ENCODE results near the gene PICK1. TPM values are rescaled to one million over a fixed set of nuclear protein-coding genes. Genes with fewer than 3 reads are reported as not detected.
A peak's percentile ranks its signal among the peaks of the same experiment; 100 is the strongest.

PICK1 gene
- total and polyA plus RNA-seq, 2 donors from 2014 or later: 28.4 to 43.4 TPM

GRCh38 chr22:38029901-38030300 lies 27.3 kb upstream of the PICK1 start:
- H3K27me3 ChIP-seq (ENCODE audit: control insufficient read depth, insufficient read depth, low read length): no peaks in the 10 kb centered on the region
- H3K4me3 ChIP-seq (ENCODE audit: low read length in 3 of 3): no peak overlapping the region
- intact Hi-C loops (cut with DNase I): no loop called here
- peak in 2 of 5 donors; percentile 15 to 16 for DNase-seq
- TF ChIP-seq CTCF (IDR thresholded peaks at IDR 0.05; ENCODE audit: borderline replicate concordance, extremely low read depth, insufficient read depth): no peak
- no peaks in the 10 kb centered on the region for H3K36me3 ChIP-seq (ENCODE audit: control insufficient read depth in 2 of 3, insufficient read depth in 3 of 3, low read length in 3 of 3)
- no peak overlapping the region for H3K27ac ChIP-seq (ENCODE audit: low read depth in 2 of 2, low read length in 2 of 2)
- H3K4me1 ChIP-seq (ENCODE audit: control insufficient read depth in 2 of 3, insufficient read depth in 2 of 3, low read depth in 1 of 3, low read length in 3 of 3): peaks cover 0 to 12% (median 0%) of the 10 kb centered on the region in 3 donors
- no peaks in the 10 kb centered on the region for H3K9me3 ChIP-seq (ENCODE audit: control insufficient read depth in 2 of 3, insufficient read depth in 1 of 3, low read length in 3 of 3)
- FAIRE-seq: no peak
- no peak overlapping the region for H3K9ac ChIP-seq (ENCODE audit: low read length in 3 of 3)

- H3K36me3 ChIP-seq (ENCODE audit: control insufficient read depth in 2 of 3, insufficient read depth in 3 of 3, low read length in 3 of 3): no peaks in the 10 kb centered on the region
- H3K27ac ChIP-seq (ENCODE audit: low read depth in 2 of 2, low read length in 2 of 2): no peak overlapping the region
- no peaks in the 10 kb centered on the region for H3K27me3 ChIP-seq (ENCODE audit: control insufficient read depth, insufficient read depth, low read length)
- H3K4me3 ChIP-seq (ENCODE audit: low read length in 3 of 3): no peak overlapping the region
- no peak overlapping the region for H3K9ac ChIP-seq (ENCODE audit: low read length in 3 of 3)
- intact Hi-C loops (cut with DNase I): no loop called here
- no peaks in the 10 kb centered on the region for H3K9me3 ChIP-seq (ENCODE audit: control insufficient read depth in 2 of 3, insufficient read depth in 1 of 3, low read length in 3 of 3)
- DNase-seq (peak in 2 of 5 donors; percentile 45 to 48), FAIRE-seq (no peak)
- no peak for TF ChIP-seq CTCF (IDR thresholded peaks at IDR 0.05; ENCODE audit: borderline replicate concordance, extremely low read depth, insufficient read depth)
- H3K4me1 ChIP-seq (ENCODE audit: control insufficient read depth in 2 of 3, insufficient read depth in 2 of 3, low read depth in 1 of 3, low read length in 3 of 3): peaks cover 0 to 14% (median 0%) of the 10 kb centered on the region in 3 donors
Observed at GRCh38 chr22:38030311-38031133, 26.7 kb upstream of the PICK1 start.

- Histone ChIP-seq H3K9me3 (ENCODE audit: control insufficient read depth in 2 of 3, insufficient read depth in 1 of 3, low read length in 3 of 3) (no peaks in the 10 kb centered on the region), H3K27me3 (ENCODE audit: control insufficient read depth, insufficient read depth, low read length) (no peaks in the 10 kb centered on the region), H3K27ac (ENCODE audit: low read depth in 2 of 2, low read length in 2 of 2) (no peak overlapping the region), H3K4me1 (ENCODE audit: control insufficient read depth in 2 of 3, insufficient read depth in 2 of 3, low read depth in 1 of 3, low read length in 3 of 3) (peaks cover 0 to 14% (median 0%) of the 10 kb centered on the region in 3 donors), H3K4me3 (ENCODE audit: low read length in 3 of 3) (no peak overlapping the region), H3K9ac (ENCODE audit: low read length in 3 of 3) (no peak overlapping the region), H3K36me3 (ENCODE audit: control insufficient read depth in 2 of 3, insufficient read depth in 3 of 3, low read length in 3 of 3) (no peaks in the 10 kb centered on the region)
- DNase-seq (peak in 2 of 5 donors; percentile 52 to 65), FAIRE-seq (no peak)
- no peak for TF ChIP-seq CTCF (IDR thresholded peaks at IDR 0.05; ENCODE audit: borderline replicate concordance, extremely low read depth, insufficient read depth)
- intact Hi-C loops (cut with DNase I): no loop called here
Observed at GRCh38 chr22:38031491-38031890, 25.7 kb upstream of the PICK1 start.
